ENCODE data around the gene FOXJ3. TPM values are rescaled to one million over a fixed set of nuclear protein-coding genes. Genes with fewer than 3 reads are reported as not detected.
A peak's percentile ranks its signal among the peaks of the same experiment; 100 is the strongest.

Gene FOXJ3
- total RNA-seq, 1 experiment from 2014 or later, result 51.1 TPM

GRCh38 chr1:42335050-42335808, at the start of gene FOXJ3 (continued):
- TF ChIP-seq, protein P1, sequence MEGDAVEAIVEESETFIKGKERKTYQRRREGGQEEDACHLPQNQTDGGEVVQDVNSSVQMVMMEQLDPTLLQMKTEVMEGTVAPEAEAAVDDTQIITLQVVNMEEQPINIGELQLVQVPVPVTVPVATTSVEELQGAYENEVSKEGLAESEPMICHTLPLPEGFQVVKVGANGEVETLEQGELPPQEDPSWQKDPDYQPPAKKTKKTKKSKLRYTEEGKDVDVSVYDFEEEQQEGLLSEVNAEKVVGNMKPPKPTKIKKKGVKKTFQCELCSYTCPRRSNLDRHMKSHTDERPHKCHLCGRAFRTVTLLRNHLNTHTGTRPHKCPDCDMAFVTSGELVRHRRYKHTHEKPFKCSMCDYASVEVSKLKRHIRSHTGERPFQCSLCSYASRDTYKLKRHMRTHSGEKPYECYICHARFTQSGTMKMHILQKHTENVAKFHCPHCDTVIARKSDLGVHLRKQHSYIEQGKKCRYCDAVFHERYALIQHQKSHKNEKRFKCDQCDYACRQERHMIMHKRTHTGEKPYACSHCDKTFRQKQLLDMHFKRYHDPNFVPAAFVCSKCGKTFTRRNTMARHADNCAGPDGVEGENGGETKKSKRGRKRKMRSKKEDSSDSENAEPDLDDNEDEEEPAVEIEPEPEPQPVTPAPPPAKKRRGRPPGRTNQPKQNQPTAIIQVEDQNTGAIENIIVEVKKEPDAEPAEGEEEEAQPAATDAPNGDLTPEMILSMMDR (IDR thresholded peaks at IDR 0.05 in 2 of 3, conservative IDR thresholded peaks at IDR 0.05 in 1 of 3; ENCODE audit: borderline replicate concordance in 1 of 3, insufficient read depth in 1 of 3, low read depth in 2 of 3, low read length in 2 of 3), result no peak
- TF ChIP-seq RAD21 (IDR thresholded peaks at IDR 0.05; ENCODE audit: low read depth), result 0 out of 2 replicates have a peak, but pooled peaks have one; percentile 8

DNA sequence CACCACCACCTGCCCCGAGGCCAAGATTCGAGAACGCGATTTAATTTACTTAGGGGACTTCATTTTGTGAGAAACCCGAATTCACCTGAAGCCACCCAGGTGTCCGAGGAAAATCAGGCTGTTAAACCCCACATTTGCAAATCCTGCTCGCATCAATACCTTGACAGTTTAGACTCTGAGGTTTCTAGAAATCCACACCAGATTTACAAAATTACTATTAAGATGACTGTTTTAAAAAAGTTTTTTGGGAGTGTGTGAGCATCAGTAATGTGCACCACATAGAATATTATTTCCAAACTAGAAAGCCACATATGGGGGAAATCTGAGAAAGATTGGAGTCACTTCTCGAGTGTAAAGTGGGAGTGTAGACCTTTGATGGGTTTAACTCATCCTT, 46.2 kb upstream of the FOXJ3 start:
- peaks cover 0 to 25% of the 10 kb centered on the region in 2 experiments; a peak in 3 of 4 replicates for H3K4me1 ChIP-seq (ENCODE audit: control insufficient read depth in 1 of 2, insufficient read depth in 2 of 2, low read length in 2 of 2)
- H3K79me2 ChIP-seq (ENCODE audit: insufficient read depth, low read length), result no peaks in the 10 kb centered on the region
- BruUV-seq (replicated peaks), result no TSS peak
- H3K9me2 ChIP-seq (ENCODE audit: insufficient read depth), result no peaks in the 10 kb centered on the region
- no peaks in the 10 kb centered on the region for H3K9me3 ChIP-seq (ENCODE audit: control insufficient read depth in 1 of 2, insufficient read depth in 1 of 2, low read depth in 1 of 2, low read length in 2 of 2)
- H3K4me2 ChIP-seq (ENCODE audit: low read length), result peak overlapping the region; percentile 85
- RAD21 ChIA-PET (ENCODE audit: low non-redundant PET in 1 of 2, low total read pairs in 2 of 2, uncharacterized antibody in 2 of 2, unreplicated experiment in 2 of 2), result no interaction called here
- no peak for DNase-seq (ENCODE audit: low read depth, low spot score)
- TF ChIP-seq FOSL1 (IDR thresholded peaks at IDR 0.05; ENCODE audit: low read depth), result no peak
- TF ChIP-seq CEBPB (IDR thresholded peaks at IDR 0.05; ENCODE audit: low read depth), result no peak
- TF ChIP-seq ZNF274 (IDR thresholded peaks at IDR 0.05; ENCODE audit: low read depth, low read length), result no peak
- TF ChIP-seq EGR1 (IDR thresholded peaks at IDR 0.05; ENCODE audit: low read depth), result no peak
- no peak for TF ChIP-seq EZH2 (IDR thresholded peaks at IDR 0.05)
- TF ChIP-seq POLR2AphosphoS5 (IDR thresholded peaks at IDR 0.05; ENCODE audit: low read depth, low read length), result no peak
- TF ChIP-seq SP1 (IDR thresholded peaks at IDR 0.05; ENCODE audit: low read depth), result no peak
- TF ChIP-seq ZFX (IDR thresholded peaks at IDR 0.05), result no peak
- TF ChIP-seq SIN3A (IDR thresholded peaks at IDR 0.05; ENCODE audit: low read depth), result no peak
- no peak for TF ChIP-seq EZH2phosphoT487 (IDR thresholded peaks at IDR 0.05; ENCODE audit: borderline replicate concordance)
- no peak for TF ChIP-seq POLR2A (IDR thresholded peaks at IDR 0.05; ENCODE audit: borderline replicate concordance, extremely low read depth, insufficient read depth, insufficient read length)
- no peak for TF ChIP-seq ELF1 (IDR thresholded peaks at IDR 0.05; ENCODE audit: borderline replicate concordance, low read depth)
- TF ChIP-seq SRF (IDR thresholded peaks at IDR 0.05; ENCODE audit: low read depth), result no peak
- no peak for TF ChIP-seq CBX3 (IDR thresholded peaks at IDR 0.05; ENCODE audit: low read depth)
- TF ChIP-seq JUND (IDR thresholded peaks at IDR 0.05), result no peak
- no peak for TF ChIP-seq ATF3 (IDR thresholded peaks at IDR 0.05)
- TF ChIP-seq, protein P1 (IDR thresholded peaks at IDR 0.05 in 2 of 3, conservative IDR thresholded peaks at IDR 0.05 in 1 of 3; ENCODE audit: borderline replicate concordance in 1 of 3, insufficient read depth in 1 of 3, low read depth in 2 of 3, low read length in 2 of 3), result no peak
- no peak for TF ChIP-seq RAD21 (IDR thresholded peaks at IDR 0.05; ENCODE audit: low read depth)
- TF ChIP-seq ZBTB33 (IDR thresholded peaks at IDR 0.05; ENCODE audit: extremely low read depth, insufficient replicate concordance, low read length), result no peak
- TF ChIP-seq TCF7L2 (IDR thresholded peaks at IDR 0.05; ENCODE audit: borderline replicate concordance, extremely low read depth, insufficient read depth, insufficient read length), result no peak
- H3K27me3 ChIP-seq (ENCODE audit: insufficient read depth, low read length), result no peaks in the 10 kb centered on the region
- POLR2A ChIA-PET, result no interaction called here
- H3K4me3 ChIP-seq (replicated peaks in 1 of 2; ENCODE audit: low read depth in 1 of 2, low read length in 2 of 2), result peak overlapping the region; percentile 43 to 61
- H2AFZ ChIP-seq (ENCODE audit: low read depth, low read length, poor library complexity, severe bottlenecking), result no peak overlapping the region
- H3K27ac ChIP-seq (ENCODE audit: low read depth, low read length), result no peak overlapping the region; the same call in 1 of the 2 replicates
- CTCF ChIA-PET, result no interaction called here
- peak overlapping the region; percentile 37 for H3K9ac ChIP-seq (ENCODE audit: low read length)
- no peak for ATAC-seq
- H4K20me1 ChIP-seq (ENCODE audit: insufficient read depth), result no peaks in the 10 kb centered on the region
- intact Hi-C loops (cut with micrococcal nuclease), result no loop called here
- no peaks in the 10 kb centered on the region for H3K36me3 ChIP-seq (ENCODE audit: control insufficient read depth in 1 of 2, insufficient read depth in 2 of 2, low read length in 2 of 2)
